Eye (tissue), 1 donor: Measurements from ENCODE around the gene PPP2R2B.
A peak's percentile ranks its signal among the peaks of the same experiment; 100 is the strongest.
"Not testable (repeated sequence)": the region's sequence is repeated elsewhere in the genome, so short reads cannot be mapped to it uniquely, and the experiment has no call there.

Source experiments
- DNase-seq: peaks from one replicate; pipeline ENCODE4 v3.0.0-alpha.2; 2015

The PPP2R2B gene

GRCh38 chr5:146641941-146642340, 236.6 kb downstream of the PPP2R2B start:
- peak; percentile 44 for DNase-seq

GRCh38 chr5:146640285-146640896, 238.2 kb downstream of the PPP2R2B start:
- DNase-seq = no peak

- DNase-seq = no peak
Measured at GRCh38 chr5:146635443-146635842, 243.1 kb downstream of the PPP2R2B start.

- DNase-seq = peak; percentile 83
Measured at GRCh38 chr5:146633323-146633764, 245.2 kb downstream of the PPP2R2B start.

GRCh38 chr5:146632620-146633322, 245.8 kb downstream of the PPP2R2B start:
- DNase-seq = no peak

- no peak for DNase-seq
Measured at GRCh38 chr5:146630472-146630871, 248.1 kb downstream of the PPP2R2B start.

GRCh38 chr5:146628950-146629349, 249.6 kb downstream of the PPP2R2B start:
- no peak for DNase-seq

GRCh38 chr5:146626936-146627335, 251.6 kb downstream of the PPP2R2B start:
- DNase-seq = no peak

GRCh38 chr5:146624179-146624578, 254.4 kb downstream of the PPP2R2B start:
- DNase-seq = no peak

- peak; percentile 49 for DNase-seq
Measured at GRCh38 chr5:146623666-146624065, 254.9 kb downstream of the PPP2R2B start.

- no peak for DNase-seq
Measured at GRCh38 chr5:146623009-146623408, 255.5 kb downstream of the PPP2R2B start.

- DNase-seq = no peak
Measured at GRCh38 chr5:146622391-146622790, 256.2 kb downstream of the PPP2R2B start.

GRCh38 chr5:146620669-146621051, 257.9 kb downstream of the PPP2R2B start:
- DNase-seq = peak; percentile 87

GRCh38 chr5:146620031-146620668, 258.4 kb downstream of the PPP2R2B start:
- peak; percentile 70 for DNase-seq

- no peak for DNase-seq
Measured at GRCh38 chr5:146618434-146618833, 260.1 kb downstream of the PPP2R2B start.

GRCh38 chr5:146609731-146610130, 268.8 kb downstream of the PPP2R2B start:
- not testable (repeated sequence) for DNase-seq

GRCh38 chr5:146607659-146608332, 270.8 kb downstream of the PPP2R2B start:
- DNase-seq = no peak

GRCh38 chr5:146606893-146607292, 271.7 kb downstream of the PPP2R2B start:
- peak; percentile 16 for DNase-seq

- no peak for DNase-seq
Measured at GRCh38 chr5:146600376-146600775, 278.2 kb downstream of the PPP2R2B start.

- no peak for DNase-seq
Measured at GRCh38 chr5:146599261-146599660, 279.3 kb downstream of the PPP2R2B start.

GRCh38 chr5:146595088-146595487, 283.5 kb downstream of the PPP2R2B start:
- DNase-seq = no peak

GRCh38 chr5:146592352-146592751, 286.2 kb downstream of the PPP2R2B start:
- no peak for DNase-seq

GRCh38 chr5:146589028-146589345, 289.6 kb downstream of the PPP2R2B start:
- DNase-seq = no peak
